Measurements from ENCODE around the gene NRG2.

NRG2 gene

DNA sequence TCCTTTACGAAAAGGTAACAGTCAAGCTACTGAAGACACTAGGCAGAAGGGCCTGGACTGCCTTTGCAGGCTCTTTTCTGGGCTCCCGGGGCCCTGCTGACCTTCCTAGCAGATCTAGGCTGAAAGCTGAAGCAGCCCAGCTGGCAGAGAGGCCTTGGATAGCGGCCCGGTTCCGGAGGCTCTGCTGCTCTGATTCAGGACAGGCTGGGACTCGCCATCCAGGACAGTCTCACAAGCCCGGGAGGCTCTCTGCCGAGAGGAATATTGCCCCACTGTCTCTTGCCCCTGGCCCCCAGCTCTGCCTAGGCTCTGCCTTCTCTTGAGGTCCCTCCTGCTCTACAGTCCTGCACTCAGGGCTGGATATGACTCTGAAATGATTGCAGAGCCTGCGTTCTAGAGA, 179.7 kb downstream of the NRG2 start:
- TF ChIP-seq ZFX (IDR thresholded peaks at IDR 0.05; ENCODE audit: borderline replicate concordance): no peak
- TF ChIP-seq, protein P1, sequence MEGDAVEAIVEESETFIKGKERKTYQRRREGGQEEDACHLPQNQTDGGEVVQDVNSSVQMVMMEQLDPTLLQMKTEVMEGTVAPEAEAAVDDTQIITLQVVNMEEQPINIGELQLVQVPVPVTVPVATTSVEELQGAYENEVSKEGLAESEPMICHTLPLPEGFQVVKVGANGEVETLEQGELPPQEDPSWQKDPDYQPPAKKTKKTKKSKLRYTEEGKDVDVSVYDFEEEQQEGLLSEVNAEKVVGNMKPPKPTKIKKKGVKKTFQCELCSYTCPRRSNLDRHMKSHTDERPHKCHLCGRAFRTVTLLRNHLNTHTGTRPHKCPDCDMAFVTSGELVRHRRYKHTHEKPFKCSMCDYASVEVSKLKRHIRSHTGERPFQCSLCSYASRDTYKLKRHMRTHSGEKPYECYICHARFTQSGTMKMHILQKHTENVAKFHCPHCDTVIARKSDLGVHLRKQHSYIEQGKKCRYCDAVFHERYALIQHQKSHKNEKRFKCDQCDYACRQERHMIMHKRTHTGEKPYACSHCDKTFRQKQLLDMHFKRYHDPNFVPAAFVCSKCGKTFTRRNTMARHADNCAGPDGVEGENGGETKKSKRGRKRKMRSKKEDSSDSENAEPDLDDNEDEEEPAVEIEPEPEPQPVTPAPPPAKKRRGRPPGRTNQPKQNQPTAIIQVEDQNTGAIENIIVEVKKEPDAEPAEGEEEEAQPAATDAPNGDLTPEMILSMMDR (IDR thresholded peaks at IDR 0.05): no peak
- H3K27ac ChIP-seq: no peak overlapping the region

DNA sequence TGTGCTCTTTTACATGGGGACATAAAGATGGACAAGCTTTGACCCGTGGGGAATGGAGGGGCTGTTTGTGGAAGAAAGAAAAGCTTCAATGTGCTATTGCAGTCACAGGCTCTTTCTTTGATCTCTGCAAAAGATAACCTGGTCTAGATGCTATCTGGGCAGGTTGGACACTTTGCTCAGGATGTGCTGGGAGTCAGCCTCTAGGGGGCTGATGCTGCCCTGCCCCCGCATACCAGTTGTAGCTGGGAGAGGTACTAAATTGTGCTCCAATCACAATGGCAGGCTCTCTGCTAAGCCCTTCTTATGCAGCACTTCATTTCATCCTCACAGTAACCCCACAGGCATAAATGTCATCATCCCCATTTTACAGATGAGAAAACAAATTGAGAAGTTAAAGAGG, 180.3 kb downstream of the NRG2 start:
- no peak for TF ChIP-seq ZFX (IDR thresholded peaks at IDR 0.05; ENCODE audit: borderline replicate concordance)
- TF ChIP-seq, protein P1 (IDR thresholded peaks at IDR 0.05): no peak
- H3K27ac ChIP-seq: no peak overlapping the region

DNA sequence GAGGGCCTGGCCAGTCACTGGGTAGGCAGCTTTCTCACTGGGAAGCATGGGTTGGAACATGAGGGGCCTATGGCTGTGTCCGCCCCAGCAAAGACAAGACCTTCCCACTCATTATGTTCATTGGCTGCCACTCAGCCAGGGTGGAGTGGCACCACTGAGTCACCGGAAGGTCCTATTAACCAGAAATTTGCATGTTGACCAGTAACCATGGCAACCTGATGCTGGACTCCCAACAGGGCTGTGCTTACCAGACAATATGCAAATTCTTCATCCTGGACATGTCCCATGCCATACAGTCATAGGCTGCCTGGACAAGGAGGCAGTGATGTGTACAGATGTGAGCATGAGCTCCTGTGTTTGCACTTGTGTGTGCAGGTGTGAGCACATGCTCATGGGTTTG, 180.8 kb downstream of the NRG2 start:
- TF ChIP-seq ZFX (IDR thresholded peaks at IDR 0.05; ENCODE audit: borderline replicate concordance): no peak
- TF ChIP-seq, protein P1 (IDR thresholded peaks at IDR 0.05): no peak

DNA sequence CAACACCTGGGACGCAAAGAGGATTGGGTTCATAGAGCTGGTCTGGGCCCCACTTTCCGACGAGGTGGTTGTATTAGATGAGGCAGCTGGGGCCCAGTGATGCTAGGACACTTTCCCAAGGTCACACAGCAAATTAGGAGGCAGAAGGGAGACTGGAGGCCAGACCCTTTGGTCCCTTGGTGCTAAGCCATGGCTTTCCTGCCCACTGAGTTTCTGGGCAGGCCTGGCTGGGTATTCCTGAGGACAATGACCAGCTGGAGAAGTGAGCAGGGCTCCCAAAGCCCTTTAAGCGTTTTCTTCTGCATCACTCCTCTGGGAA, 181.3 kb downstream of the NRG2 start:
- TF ChIP-seq, protein P1 (IDR thresholded peaks at IDR 0.05): no peak
- TF ChIP-seq ZFX (IDR thresholded peaks at IDR 0.05; ENCODE audit: borderline replicate concordance): no peak
- H3K27ac ChIP-seq: no peak overlapping the region

More for the DNA sequence above, 180.8 kb downstream of the NRG2 start:
- no peak overlapping the region for H3K27ac ChIP-seq

DNA sequence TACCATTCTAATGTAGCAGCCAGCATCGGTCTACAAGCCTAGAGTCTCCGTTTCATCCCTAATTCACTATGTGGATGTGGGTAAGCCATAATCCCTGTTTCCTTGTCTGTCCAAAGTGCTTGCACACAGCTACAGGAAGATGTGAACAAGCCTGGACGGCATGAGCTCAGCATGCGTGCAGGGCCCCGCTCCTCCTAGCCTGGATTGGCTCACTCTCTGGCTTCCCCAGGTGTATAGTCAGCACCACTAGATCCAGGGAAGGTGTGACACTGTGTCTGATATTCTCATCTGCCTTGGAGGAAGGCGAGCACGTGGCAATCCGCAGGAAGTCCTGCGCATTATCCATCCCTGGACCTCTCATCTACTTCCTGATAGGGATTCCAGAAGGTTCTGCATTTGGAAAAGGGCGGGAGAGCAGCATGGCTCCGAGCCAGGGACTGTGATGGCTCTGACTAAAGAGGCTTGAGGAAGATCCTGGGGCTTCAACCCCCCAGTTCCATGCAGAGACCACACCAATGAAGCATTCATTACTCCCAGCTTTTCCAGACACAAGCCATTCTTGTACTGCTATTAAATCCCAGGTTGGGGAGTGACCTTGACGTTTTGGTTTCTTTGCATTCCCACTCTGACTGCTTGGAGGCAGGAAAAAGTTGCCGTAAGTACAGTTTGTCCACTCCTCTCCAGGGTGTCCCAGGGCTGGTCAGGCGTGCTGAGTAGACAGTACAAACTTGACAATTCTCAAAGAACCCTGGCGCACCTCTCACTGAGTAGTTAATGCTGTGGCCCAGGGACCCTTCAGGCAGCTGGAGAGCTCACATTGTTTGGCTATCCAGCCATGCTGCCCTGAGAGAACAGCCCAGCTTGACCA, 181.8 kb downstream of the NRG2 start:
- H3K27ac ChIP-seq: no peak overlapping the region
- no peak for TF ChIP-seq ZFX (IDR thresholded peaks at IDR 0.05; ENCODE audit: borderline replicate concordance)
- TF ChIP-seq, protein P1 (IDR thresholded peaks at IDR 0.05): no peak

DNA sequence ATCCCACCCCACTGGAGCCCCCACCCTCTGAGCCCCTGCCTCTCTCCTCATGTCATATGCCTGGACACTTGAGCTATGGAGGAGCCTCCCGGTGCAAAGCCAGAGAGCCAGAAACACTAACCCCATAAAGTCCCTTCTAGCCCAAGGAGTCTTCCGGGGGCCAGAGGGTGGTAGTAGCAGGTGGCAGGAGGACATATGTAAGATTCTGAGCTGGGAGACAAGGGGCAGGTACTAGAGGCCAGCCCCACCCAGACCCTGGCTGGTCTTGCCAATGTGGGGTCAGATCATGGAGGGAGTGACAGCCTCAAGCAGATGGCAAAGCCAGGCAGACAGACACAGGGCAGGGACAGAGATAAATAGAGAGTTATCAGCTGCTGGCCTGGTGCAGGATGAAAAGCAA, 184.1 kb downstream of the NRG2 start:
- H3K27ac ChIP-seq: no peak overlapping the region
- TF ChIP-seq ZFX (IDR thresholded peaks at IDR 0.05; ENCODE audit: borderline replicate concordance): no peak
- TF ChIP-seq, protein P1 (IDR thresholded peaks at IDR 0.05): no peak

DNA sequence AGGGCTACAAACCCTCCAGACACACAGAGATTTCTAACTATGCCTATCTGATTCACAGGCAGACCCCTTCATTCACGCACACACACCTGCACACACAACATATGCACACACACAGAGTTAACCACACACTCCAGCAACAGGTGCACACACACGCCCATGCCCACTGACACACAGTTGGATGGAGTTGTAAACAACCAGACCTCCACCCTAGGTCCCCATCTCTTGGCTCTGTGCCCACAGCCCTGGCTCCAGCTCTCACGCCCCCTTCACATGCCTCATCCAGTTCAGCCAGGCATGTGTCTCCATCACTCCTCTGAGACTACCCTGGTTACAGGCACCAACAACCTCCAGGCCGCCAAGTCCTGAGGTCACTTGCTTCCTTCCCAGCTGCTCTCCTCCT, 186.4 kb downstream of the NRG2 start:
- no peak overlapping the region for H3K27ac ChIP-seq
- no peak for TF ChIP-seq ZFX (IDR thresholded peaks at IDR 0.05; ENCODE audit: borderline replicate concordance)
- TF ChIP-seq, protein P1 (IDR thresholded peaks at IDR 0.05): no peak

Measured in 22Rv1 (cell line).